PFSK-1 (cell line): ENCODE measurements around the gene GPR25.

Source experiments
- POLR2AphosphoS5 ChIP-seq: IDR thresholded peaks from 2 replicates; pipeline ENCODE4 v1.6.1; 2012; ENCODE audit warnings: low read depth, mild to moderate bottlenecking, control low read depth, low read length, moderate library complexity
- TAF1 ChIP-seq: IDR thresholded peaks from 2 replicates; pipeline ENCODE4 v1.6.1; 2012; ENCODE audit warnings: low read length, control low read depth, borderline replicate concordance; ENCODE audit not compliant: insufficient read depth
- TF ChIP-seq, protein P1 (sequence below), 2 experiments: IDR thresholded peaks; 2 replicates each; pipeline versions ENCODE4 v1.6.1 to v1.8.0; 2011 to 2012; ENCODE audit warnings: low read depth in 2 of 2, low read length in 2 of 2, control low read depth in 1 of 2, inconsistent platforms in 1 of 2, mild to moderate bottlenecking in 1 of 2, moderate library complexity in 1 of 2; ENCODE audit not compliant: insufficient read depth in 1 of 2

DNA sequence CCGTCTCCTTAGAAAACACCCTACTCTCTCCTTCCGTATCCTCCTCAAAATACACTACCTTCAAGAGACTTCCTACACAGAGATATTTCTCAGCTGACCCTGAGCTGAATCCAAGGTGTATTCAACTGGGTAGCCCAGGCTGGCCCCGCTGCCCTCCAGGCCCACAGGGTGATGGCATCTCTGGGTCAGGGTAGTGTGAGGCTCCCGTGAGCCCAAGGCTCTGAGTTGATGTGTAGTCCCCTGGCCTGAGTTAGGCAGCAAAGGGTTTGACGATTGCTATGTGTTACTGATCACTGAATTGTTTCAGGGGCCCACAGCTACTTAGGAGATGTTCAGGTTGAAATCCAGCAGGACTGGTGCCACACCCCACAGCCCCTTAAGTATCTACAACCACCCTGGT is 28.6 kb downstream of the GPR25 start:
- TF ChIP-seq POLR2AphosphoS5 (no peak), TAF1 (no peak)
- TF ChIP-seq, protein P1, sequence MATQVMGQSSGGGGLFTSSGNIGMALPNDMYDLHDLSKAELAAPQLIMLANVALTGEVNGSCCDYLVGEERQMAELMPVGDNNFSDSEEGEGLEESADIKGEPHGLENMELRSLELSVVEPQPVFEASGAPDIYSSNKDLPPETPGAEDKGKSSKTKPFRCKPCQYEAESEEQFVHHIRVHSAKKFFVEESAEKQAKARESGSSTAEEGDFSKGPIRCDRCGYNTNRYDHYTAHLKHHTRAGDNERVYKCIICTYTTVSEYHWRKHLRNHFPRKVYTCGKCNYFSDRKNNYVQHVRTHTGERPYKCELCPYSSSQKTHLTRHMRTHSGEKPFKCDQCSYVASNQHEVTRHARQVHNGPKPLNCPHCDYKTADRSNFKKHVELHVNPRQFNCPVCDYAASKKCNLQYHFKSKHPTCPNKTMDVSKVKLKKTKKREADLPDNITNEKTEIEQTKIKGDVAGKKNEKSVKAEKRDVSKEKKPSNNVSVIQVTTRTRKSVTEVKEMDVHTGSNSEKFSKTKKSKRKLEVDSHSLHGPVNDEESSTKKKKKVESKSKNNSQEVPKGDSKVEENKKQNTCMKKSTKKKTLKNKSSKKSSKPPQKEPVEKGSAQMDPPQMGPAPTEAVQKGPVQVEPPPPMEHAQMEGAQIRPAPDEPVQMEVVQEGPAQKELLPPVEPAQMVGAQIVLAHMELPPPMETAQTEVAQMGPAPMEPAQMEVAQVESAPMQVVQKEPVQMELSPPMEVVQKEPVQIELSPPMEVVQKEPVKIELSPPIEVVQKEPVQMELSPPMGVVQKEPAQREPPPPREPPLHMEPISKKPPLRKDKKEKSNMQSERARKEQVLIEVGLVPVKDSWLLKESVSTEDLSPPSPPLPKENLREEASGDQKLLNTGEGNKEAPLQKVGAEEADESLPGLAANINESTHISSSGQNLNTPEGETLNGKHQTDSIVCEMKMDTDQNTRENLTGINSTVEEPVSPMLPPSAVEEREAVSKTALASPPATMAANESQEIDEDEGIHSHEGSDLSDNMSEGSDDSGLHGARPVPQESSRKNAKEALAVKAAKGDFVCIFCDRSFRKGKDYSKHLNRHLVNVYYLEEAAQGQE (IDR thresholded peaks at IDR 0.05; ENCODE audit: insufficient read depth in 1 of 2, low read depth in 2 of 2, low read length in 2 of 2) = no peak
